OCI-LY7 (cell line): Measurements from ENCODE around the gene SH2D6. TPM values are rescaled to one million over a fixed set of nuclear protein-coding genes. Genes with fewer than 3 reads are reported as not detected.

Experiments
- BruUV-seq: library from RNA; stranded (reverse); fragments of 400-500 nt; replicated peaks from 2 replicates; lab custom pipeline; 2021; lab: Mats Ljungman, UMichigan
- CTCF ChIA-PET: fragments of 300-600 bp; sonication (Branson Sonifier 250); formaldehyde crosslinking; loops from one replicate; lab custom pipeline; 2022; ENCODE audit warnings: antibody characterized with exemption; ENCODE audit not compliant: unreplicated experiment; lab: Charles Lee
- POLR2A ChIA-PET: fragments of 300-600 bp; sonication (Branson Sonifier 250); formaldehyde crosslinking; loops from one replicate; lab custom pipeline; 2022; ENCODE audit warnings: antibody characterized with exemption; lab: Charles Lee
- DNase-seq: peaks from one replicate; pipeline ENCODE4 v3.0.0-alpha.2; 2015; ENCODE audit warnings: low spot score
- H2AFZ ChIP-seq: fragments of 200-600 bp; sonication (generic), shearing (Covaris generic); 2 replicates; pipeline ENCODE4 v1.6.1; 2014; ENCODE audit warnings: mild to moderate bottlenecking, antibody characterized with exemption, low read length, moderate library complexity
- H3K27ac ChIP-seq: fragments of 200-600 bp; sonication (generic); 2 replicates; pipeline ENCODE4 v1.5.1; 2014; ENCODE audit warnings: mixed run types, low read depth, mild to moderate bottlenecking, moderate library complexity, low read length, inconsistent platforms; ENCODE audit not compliant: poor library complexity, severe bottlenecking
- H3K36me3 ChIP-seq: fragments of 200-600 bp; sonication (generic); 2 replicates; pipeline ENCODE4 v1.6.1; 2014; ENCODE audit warnings: mild to moderate bottlenecking, antibody characterized with exemption, low read length, moderate library complexity, mixed read lengths; ENCODE audit not compliant: insufficient read depth
- H3K4me1 ChIP-seq: fragments of 200-600 bp; sonication (generic); 2 replicates; pipeline ENCODE4 v1.5.1; 2014; ENCODE audit warnings: mild to moderate bottlenecking, low read length; ENCODE audit not compliant: insufficient read depth, poor library complexity, severe bottlenecking
- H3K4me2 ChIP-seq: fragments of 200-600 bp; sonication (generic); 2 replicates; pipeline ENCODE4 v1.6.1; 2014; ENCODE audit warnings: mild to moderate bottlenecking, low read length
- H3K4me3 ChIP-seq: fragments of 200-600 bp; sonication (generic); 2 replicates; pipeline ENCODE4 v1.5.1; 2014; ENCODE audit warnings: mild to moderate bottlenecking, low read depth, low read length; ENCODE audit not compliant: poor library complexity, severe bottlenecking
- H3K79me2 ChIP-seq: fragments of 200-600 bp; sonication (generic); 2 replicates; pipeline ENCODE4 v1.6.1; 2016; ENCODE audit warnings: low read depth, mild to moderate bottlenecking, low read length, moderate library complexity, mixed read lengths; ENCODE audit not compliant: insufficient read depth
- H3K9me2 ChIP-seq: fragments of 200-600 bp; sonication (generic); 2 replicates; pipeline ENCODE4 v1.6.1; 2016; ENCODE audit warnings: mild to moderate bottlenecking, low read length, mixed read lengths; ENCODE audit not compliant: insufficient read depth
- H3K9me3 ChIP-seq: fragments of 200-600 bp; sonication (generic); 2 replicates; pipeline ENCODE4 v1.6.1; 2014; ENCODE audit warnings: mild to moderate bottlenecking, mixed run types, low read length, mixed read lengths
- H4K20me1 ChIP-seq: fragments of 200-600 bp; sonication (generic); 2 replicates; pipeline ENCODE4 v1.6.1; 2014; ENCODE audit warnings: mild to moderate bottlenecking, antibody characterized with exemption, low read length, moderate library complexity, mixed read lengths; ENCODE audit not compliant: insufficient read depth
- CTCF ChIP-seq: fragments of 200-600 bp; sonication (generic); conservative IDR thresholded peaks from 2 replicates; pipeline ENCODE4 v1.5.1; 2014; ENCODE audit warnings: mild to moderate bottlenecking, antibody characterized with exemption, low read length, moderate library complexity, mixed read lengths
- EZH2phosphoT487 ChIP-seq: fragments of 200-600 bp; sonication (generic); IDR thresholded peaks from 2 replicates; pipeline ENCODE4 v1.6.1; 2018; ENCODE audit warnings: low read depth, borderline replicate concordance, mild to moderate bottlenecking, mixed run types, antibody characterized with exemption, low read length, moderate library complexity, mixed read lengths
- intact Hi-C: fragments of 100-400 bp; cut with micrococcal nuclease; formaldehyde crosslinking; loops from one replicate; pipeline ENCODE4 v1.10.0; 2022; ENCODE audit not compliant: unreplicated experiment
- total RNA-seq, 2 experiments: library from RNA; depleted of rRNA in 1 of 2; stranded (reverse); fragments of >200 nt in 1 of 2; shearing (Covaris generic) in 1 of 2; gene quantifications; 2 replicates each; pipeline ENCODE4 v1.2.3, GENCODE V29; 2014 to 2022

The SH2D6 gene
- total RNA-seq, 2 experiments from 2014 or later = 0.35 to 2.6 TPM

- TF ChIP-seq EZH2phosphoT487 = no peak
- TF ChIP-seq CTCF = no peak
- no peak overlapping the region for H3K4me3 ChIP-seq
- H3K4me1 ChIP-seq = peaks cover 13% of the 10 kb centered on the region
- no peak for DNase-seq
- H4K20me1 ChIP-seq = no peaks in the 10 kb centered on the region
- CTCF ChIA-PET = no interaction called here
- no TSS peak for BruUV-seq
- no peaks in the 10 kb centered on the region for H3K9me2 ChIP-seq
- no peaks in the 10 kb centered on the region for H3K9me3 ChIP-seq
- intact Hi-C loops = no loop called here
- no peaks in the 10 kb centered on the region for H3K79me2 ChIP-seq
- no peaks in the 10 kb centered on the region for H3K36me3 ChIP-seq
- POLR2A ChIA-PET = no interaction called here
- H3K4me2 ChIP-seq = no peak overlapping the region
- H3K27ac ChIP-seq = no peak overlapping the region
- H2AFZ ChIP-seq = no peak overlapping the region
These were observed 33.7 kb downstream of the SH2D6 start for GRCh38 chr2:85452237-85452636.

- Histone ChIP-seq H3K27ac (no peak overlapping the region), H3K79me2 (no peaks in the 10 kb centered on the region), H3K4me1 (peaks cover 13% of the 10 kb centered on the region), H3K36me3 (no peaks in the 10 kb centered on the region), H3K4me3 (no peak overlapping the region), H3K9me2 (no peaks in the 10 kb centered on the region), H3K9me3 (no peaks in the 10 kb centered on the region), H3K4me2 (no peak overlapping the region), H2AFZ (no peak overlapping the region; the same call in 1 of the 2 replicates), H4K20me1 (no peaks in the 10 kb centered on the region)
- ChIA-PET POLR2A (interaction anchor here (0.8 to 1.4 kb wide), 2 partner anchors 11 to 19 kb away, joined by 5 to 7 read pairs; no protein-coding TSS in a partner anchor), CTCF (no interaction called here)
- no peak for DNase-seq
- TF ChIP-seq CTCF (no peak), EZH2phosphoT487 (no peak)
- BruUV-seq = no TSS peak
- intact Hi-C loops = no loop called here
These were observed 35.1 kb downstream of the SH2D6 start for GRCh38 chr2:85453571-85453970.

GRCh38 chr2:85455552-85456090 is 37.1 kb downstream of the SH2D6 start:
- intact Hi-C loops = no loop called here

More at GRCh38 chr2:85455552-85456090, 37.1 kb downstream of the SH2D6 start:
- TF ChIP-seq CTCF = no peak
- TF ChIP-seq EZH2phosphoT487 = no peak
- Histone ChIP-seq H3K27ac (no peak overlapping the region), H3K36me3 (no peaks in the 10 kb centered on the region), H3K4me2 (no peak overlapping the region), H4K20me1 (no peaks in the 10 kb centered on the region), H3K9me3 (no peaks in the 10 kb centered on the region), H3K79me2 (no peaks in the 10 kb centered on the region), H3K9me2 (no peaks in the 10 kb centered on the region), H2AFZ (no peak overlapping the region), H3K4me1 (peaks cover 5% of the 10 kb centered on the region), H3K4me3 (no peak overlapping the region)
- ChIA-PET CTCF (interaction anchor here (0.6 kb wide), 1 partner anchor 193 kb away, joined by 5 read pairs; no protein-coding TSS in a partner anchor), POLR2A (no interaction called here)
- no TSS peak for BruUV-seq
- no peak for DNase-seq
